Measurements from ENCODE around the gene RPL37A.
A peak's percentile ranks its signal among the peaks of the same experiment; 100 is the strongest.

The RPL37A gene

DNA sequence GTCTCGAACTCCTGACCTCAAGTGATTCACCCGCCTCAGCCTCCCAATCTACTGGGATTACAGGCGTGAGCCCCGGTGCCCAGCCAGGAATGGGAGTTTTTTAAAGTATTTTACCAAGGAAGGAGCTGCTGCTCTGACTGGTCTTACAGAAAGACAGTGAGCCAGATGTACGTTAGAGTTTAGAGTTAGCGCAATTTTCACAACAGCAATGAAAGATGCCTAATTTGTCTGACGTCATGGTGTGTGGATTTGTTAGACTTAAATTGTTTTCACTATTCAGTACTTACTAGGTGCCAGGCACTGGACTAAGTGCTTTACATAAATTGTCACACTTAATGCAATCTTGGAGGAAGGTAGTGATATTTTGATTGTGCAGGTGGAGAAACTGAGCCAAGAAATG is 12.4 kb upstream of the RPL37A start:
- DNase-seq (ENCODE audit: low read depth), result no peak
- TF ChIP-seq, protein P1, sequence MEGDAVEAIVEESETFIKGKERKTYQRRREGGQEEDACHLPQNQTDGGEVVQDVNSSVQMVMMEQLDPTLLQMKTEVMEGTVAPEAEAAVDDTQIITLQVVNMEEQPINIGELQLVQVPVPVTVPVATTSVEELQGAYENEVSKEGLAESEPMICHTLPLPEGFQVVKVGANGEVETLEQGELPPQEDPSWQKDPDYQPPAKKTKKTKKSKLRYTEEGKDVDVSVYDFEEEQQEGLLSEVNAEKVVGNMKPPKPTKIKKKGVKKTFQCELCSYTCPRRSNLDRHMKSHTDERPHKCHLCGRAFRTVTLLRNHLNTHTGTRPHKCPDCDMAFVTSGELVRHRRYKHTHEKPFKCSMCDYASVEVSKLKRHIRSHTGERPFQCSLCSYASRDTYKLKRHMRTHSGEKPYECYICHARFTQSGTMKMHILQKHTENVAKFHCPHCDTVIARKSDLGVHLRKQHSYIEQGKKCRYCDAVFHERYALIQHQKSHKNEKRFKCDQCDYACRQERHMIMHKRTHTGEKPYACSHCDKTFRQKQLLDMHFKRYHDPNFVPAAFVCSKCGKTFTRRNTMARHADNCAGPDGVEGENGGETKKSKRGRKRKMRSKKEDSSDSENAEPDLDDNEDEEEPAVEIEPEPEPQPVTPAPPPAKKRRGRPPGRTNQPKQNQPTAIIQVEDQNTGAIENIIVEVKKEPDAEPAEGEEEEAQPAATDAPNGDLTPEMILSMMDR (IDR thresholded peaks at IDR 0.05; ENCODE audit: insufficient read depth, low read depth, low read length, missing control alignments), result no peak
- no peak overlapping the region for H3K4me3 ChIP-seq (ENCODE audit: low read length)

DNA sequence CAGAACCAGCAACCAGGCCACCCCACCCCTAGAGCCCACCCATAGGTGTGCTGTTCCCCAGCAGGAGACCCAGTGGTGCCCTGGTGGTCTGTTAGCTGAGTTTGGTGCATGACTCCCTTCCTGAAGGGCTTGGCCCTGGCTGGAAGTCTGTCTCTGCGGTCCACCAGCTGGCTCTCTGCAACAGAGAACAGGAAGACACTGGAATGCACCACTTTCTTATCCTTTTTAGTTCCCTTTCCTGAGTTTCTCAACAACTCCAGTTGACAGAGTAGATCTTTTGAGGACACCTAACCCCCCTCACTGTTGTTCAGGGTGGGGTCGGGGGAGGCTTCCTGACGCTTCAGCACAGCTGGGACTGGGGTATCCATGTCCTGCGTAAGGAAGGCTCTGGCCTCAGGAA is 11.9 kb upstream of the RPL37A start:
- TF ChIP-seq, protein P1 (IDR thresholded peaks at IDR 0.05; ENCODE audit: insufficient read depth, low read depth, low read length, missing control alignments), result no peak
- H3K4me3 ChIP-seq (ENCODE audit: low read length), result no peak overlapping the region
- no peak for DNase-seq (ENCODE audit: low read depth)

DNA sequence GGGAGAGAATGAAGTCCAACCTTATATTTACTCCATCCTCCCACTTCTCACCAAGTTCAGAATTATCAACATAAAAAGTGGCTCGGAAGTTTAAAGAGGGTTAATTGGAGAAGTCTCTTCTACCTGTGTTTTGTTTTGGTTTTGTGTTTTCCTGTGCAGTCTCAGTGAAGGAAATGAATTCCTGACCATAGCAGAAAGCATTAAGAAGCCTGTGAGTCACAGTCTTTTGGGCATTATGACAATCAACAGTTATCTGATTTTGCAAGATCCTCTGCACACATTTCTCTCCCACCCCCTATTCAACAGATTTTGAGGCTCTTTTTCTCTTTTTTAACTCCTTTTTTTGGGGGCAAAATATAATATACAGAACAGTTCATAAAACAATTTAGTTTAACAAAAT is 8.6 kb upstream of the RPL37A start:
- no peak overlapping the region for H3K4me3 ChIP-seq (ENCODE audit: low read length)
- TF ChIP-seq, protein P1 (IDR thresholded peaks at IDR 0.05; ENCODE audit: insufficient read depth, low read depth, low read length, missing control alignments), result no peak
- peak; percentile 74 for DNase-seq (ENCODE audit: low read depth)

DNA sequence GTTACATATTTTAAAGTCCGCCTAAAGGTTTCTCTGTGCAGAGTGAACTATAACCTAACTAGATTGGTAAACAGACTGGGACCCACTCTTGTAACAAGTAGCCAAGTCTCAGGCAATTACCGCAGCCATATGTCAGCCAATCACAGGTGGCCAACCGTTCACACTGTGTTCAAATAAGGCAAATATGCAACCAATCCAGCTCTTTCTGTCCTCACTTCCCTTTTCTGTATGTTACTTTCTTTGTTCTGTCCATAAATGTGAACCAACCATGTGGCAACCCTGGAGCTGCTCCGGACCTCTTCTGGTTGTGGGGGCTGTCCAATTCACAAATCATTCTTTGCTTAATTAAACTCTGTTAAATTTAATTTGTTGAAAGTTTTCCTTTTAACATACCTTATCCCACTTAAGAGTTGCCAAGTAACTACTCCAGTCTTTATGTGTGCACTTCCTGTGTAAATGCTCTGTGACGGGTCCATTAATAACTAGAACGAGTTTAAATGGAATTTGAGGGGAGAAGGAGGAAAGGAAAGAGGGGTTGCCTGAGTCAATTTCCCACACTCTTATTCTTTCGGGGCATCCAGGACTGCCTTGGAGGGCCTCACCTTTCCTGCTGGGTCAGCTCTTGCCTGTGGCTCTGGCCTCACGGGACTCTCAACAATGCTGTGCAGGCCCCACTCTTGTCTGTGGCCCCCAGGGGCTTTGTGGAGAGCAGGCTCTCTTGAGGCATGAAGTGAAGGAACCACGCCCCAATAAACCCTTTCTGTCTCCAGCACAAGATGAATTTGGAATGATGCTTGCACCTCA is 6.6 kb upstream of the RPL37A start:
- TF ChIP-seq, protein P1 (IDR thresholded peaks at IDR 0.05; ENCODE audit: insufficient read depth, low read depth, low read length, missing control alignments), result no peak
- no peak for DNase-seq (ENCODE audit: low read depth)
- no peak overlapping the region for H3K4me3 ChIP-seq (ENCODE audit: low read length)

DNA sequence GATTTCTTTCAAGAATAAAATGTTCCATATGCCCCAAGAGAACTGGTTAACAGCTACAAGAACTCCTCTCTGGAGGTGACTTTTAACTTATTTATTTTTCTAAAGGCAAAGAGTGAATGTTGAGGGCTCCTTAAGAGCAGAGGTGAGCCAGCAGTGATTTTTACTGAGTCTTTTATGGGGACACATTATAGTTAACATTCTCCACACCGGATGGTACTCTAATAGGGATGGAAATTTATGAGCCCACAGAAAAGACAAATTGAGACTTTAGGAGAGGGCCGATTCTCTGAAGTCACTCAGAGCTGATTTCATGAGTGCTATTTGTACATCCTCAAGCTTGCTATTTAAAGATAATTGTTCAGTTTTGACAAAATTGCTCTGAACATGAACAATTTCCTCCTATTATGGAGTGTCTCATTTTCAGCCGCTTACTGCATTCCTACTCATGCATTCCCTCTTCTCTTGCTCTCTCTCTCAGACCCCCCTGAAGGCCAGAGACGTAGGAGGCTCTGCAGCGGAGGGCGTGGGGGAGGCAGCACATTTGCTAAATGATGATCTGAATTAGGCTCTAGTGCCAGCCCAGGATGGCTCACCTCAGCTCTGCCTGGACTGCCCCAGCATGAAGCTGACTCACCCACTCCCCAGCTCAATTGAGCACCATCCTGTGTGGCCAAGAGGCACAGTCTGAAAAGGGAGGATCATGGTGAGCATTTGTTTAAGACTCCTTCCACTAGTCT is 5.9 kb upstream of the RPL37A start:
- H3K4me3 ChIP-seq (ENCODE audit: low read length), result no peak overlapping the region
- TF ChIP-seq, protein P1 (IDR thresholded peaks at IDR 0.05; ENCODE audit: insufficient read depth, low read depth, low read length, missing control alignments), result no peak
- peak; percentile 86 for DNase-seq (ENCODE audit: low read depth)

DNA sequence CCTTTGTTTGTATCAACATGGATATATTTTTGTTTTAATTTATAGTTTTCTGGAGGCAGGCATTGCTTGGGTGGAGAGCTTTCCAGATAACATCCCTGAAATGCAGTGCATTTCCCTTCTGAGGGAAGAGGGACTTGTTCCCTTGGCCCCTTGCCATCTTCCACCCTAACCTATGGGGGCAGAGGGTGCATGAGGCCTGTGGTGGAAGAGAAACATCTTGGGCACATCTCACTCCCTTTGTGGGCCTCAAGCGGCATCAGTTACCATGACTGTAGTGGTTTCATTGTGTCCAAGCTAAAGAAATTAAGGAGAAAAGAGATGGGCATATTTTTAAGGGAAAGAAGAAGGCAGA is 5.3 kb upstream of the RPL37A start:
- TF ChIP-seq, protein P1 (IDR thresholded peaks at IDR 0.05; ENCODE audit: insufficient read depth, low read depth, low read length, missing control alignments), result no peak
- no peak overlapping the region for H3K4me3 ChIP-seq (ENCODE audit: low read length)
- no peak for DNase-seq (ENCODE audit: low read depth)
